K562 (cell line): ENCODE data around the gene SMAP2. TPM values are rescaled to one million over a fixed set of nuclear protein-coding genes. Genes with fewer than 3 reads are reported as not detected.
A peak's percentile ranks its signal among the peaks of the same experiment; 100 is the strongest.

Experiments
- GATAD2B ChIP-seq: fragments of 450-650 bp; IDR thresholded peaks from 2 replicates; pipeline ENCODE4 v1.6.1; 2017; ENCODE audit warnings: mild to moderate bottlenecking, borderline replicate concordance
- MCM5 ChIP-seq: fragments of 450-650 bp; IDR thresholded peaks from 2 replicates; pipeline ENCODE4 v1.6.1; 2016; ENCODE audit warnings: low read depth
- STAT5A ChIP-seq: IDR thresholded peaks from 2 replicates; pipeline ENCODE4 v1.6.1; 2012; ENCODE audit warnings: low read length, inconsistent platforms, borderline replicate concordance
- TAF9B ChIP-seq: fragments of 450-650 bp; IDR thresholded peaks from 2 replicates; pipeline ENCODE4 v1.6.1; 2018; ENCODE audit warnings: mild to moderate bottlenecking; ENCODE audit not compliant: partially characterized antibody
- TEAD4 ChIP-seq, 2 experiments: sonication (generic) in 1 of 2; formaldehyde crosslinking in 1 of 2; IDR thresholded peaks; 2 replicates each; pipeline versions ENCODE4 v1.6.1 to v1.8.0; 2012 to 2022; ENCODE audit warnings: borderline replicate concordance in 1 of 2, inconsistent platforms in 1 of 2, low read length in 1 of 2, mild to moderate bottlenecking in 1 of 2, missing genetic modification reagents in 1 of 2
- ZFX ChIP-seq: sonication (generic); formaldehyde crosslinking; IDR thresholded peaks from 2 replicates; pipeline ENCODE4 v1.8.0; 2022; ENCODE audit warnings: mild to moderate bottlenecking, missing genetic modification reagents, moderate library complexity
- ZNF24 ChIP-seq: fragments of 450-650 bp; IDR thresholded peaks from 2 replicates; pipeline ENCODE4 v1.6.1; 2016
- ZNF253 ChIP-seq: fragments of 250-450 bp; sonication (Bioruptor Pico); conservative IDR thresholded peaks from 2 replicates; pipeline ENCODE4 v1.6.1; 2021; ENCODE audit warnings: mild to moderate bottlenecking
- ZNF561 ChIP-seq: fragments of 450-650 bp; formaldehyde crosslinking; conservative IDR thresholded peaks from 2 replicates; pipeline ENCODE4 v1.4.0; 2020; ENCODE audit warnings: mild to moderate bottlenecking, moderate library complexity
- ZNF644 ChIP-seq: fragments of 200-800 bp; sonication (Bioruptor generic); IDR thresholded peaks from 2 replicates; pipeline ENCODE4 v1.6.1; 2016; ENCODE audit warnings: low read depth, missing genetic modification characterization, missing compliant biosample characterization
- polyA plus RNA-seq, 8 experiments: library from polyadenylated mRNA; depleted of rRNA in 4 of 8; stranded (reverse) in 5 of 8; unstranded in 3 of 8; fragments of >200 nt; fragmentation: Nextera tagmentation in 2 of 8; fragmentation: Illumina TruSeq in 1 of 8; extraction: Ambion mirVana in 2 of 8; extraction: Trizol in 1 of 8; gene quantifications; 2 replicates each; pipeline versions ENCODE4 v1.2.1 to v1.2.3, GENCODE V29; 2011 to 2014; ENCODE audit warnings: inconsistent platforms in 1 of 8, missing spikeins in 1 of 8
- total RNA-seq, 7 experiments: library from RNA; depleted of rRNA in 6 of 7; stranded (reverse); fragments of >200 nt in 6 of 7; fragmentation: Illumina TruSeq in 2 of 7; extraction: Trizol in 2 of 7; gene quantifications; 2 replicates each; pipeline versions ENCODE4 v1.2.1 to v1.2.3, GENCODE V29; 2011 to 2021; ENCODE audit warnings: low replicate concordance in 1 of 7
- TF ChIP-seq, protein P1 (sequence below): sonication (generic); formaldehyde crosslinking; IDR thresholded peaks from 2 replicates; pipeline ENCODE4 v1.8.1; 2023; ENCODE audit warnings: missing genetic modification reagents, mild to moderate bottlenecking, borderline replicate concordance
- TF ChIP-seq, protein P2 (sequence below): sonication (generic); formaldehyde crosslinking; IDR thresholded peaks from 2 replicates; pipeline ENCODE4 v1.8.0; 2022; ENCODE audit warnings: mild to moderate bottlenecking, missing genetic modification reagents
- TF ChIP-seq, protein P3 (sequence below): sonication (generic); formaldehyde crosslinking; IDR thresholded peaks from 2 replicates; pipeline ENCODE4 v1.8.0; 2022; ENCODE audit warnings: mild to moderate bottlenecking, missing genetic modification reagents
- TF ChIP-seq, protein P4 (sequence below): fragments of 150-350 bp; IDR thresholded peaks from 2 replicates; pipeline ENCODE4 v1.6.1; 2014; ENCODE audit warnings: low read depth, mild to moderate bottlenecking, low read length, borderline replicate concordance

The SMAP2 gene
- total and polyA plus RNA-seq, 9 of the 15 experiments (the other 6 are each of a cell fraction or from before 2014, with no cell fraction given) = 38.7 to 212 (median 94.1) TPM

DNA sequence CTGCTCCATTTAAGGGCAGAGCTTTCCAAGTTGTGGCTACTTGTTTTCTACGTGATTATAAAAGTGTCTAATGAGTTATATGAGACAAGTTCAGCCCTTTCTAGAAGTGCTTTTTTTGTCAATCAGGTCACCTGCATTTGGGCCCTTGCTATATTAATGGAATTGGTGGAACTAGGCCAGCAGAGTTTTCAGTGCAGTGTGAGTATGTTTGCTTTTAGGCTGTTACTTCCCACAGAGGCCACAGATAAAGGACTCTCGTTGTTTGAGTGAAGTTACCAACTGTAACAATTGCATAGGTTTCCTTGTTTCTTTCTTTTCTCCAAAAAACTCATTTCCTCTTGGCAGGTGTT lies 10.9 kb downstream of the SMAP2 start (continued):
- TF ChIP-seq, protein P1, sequence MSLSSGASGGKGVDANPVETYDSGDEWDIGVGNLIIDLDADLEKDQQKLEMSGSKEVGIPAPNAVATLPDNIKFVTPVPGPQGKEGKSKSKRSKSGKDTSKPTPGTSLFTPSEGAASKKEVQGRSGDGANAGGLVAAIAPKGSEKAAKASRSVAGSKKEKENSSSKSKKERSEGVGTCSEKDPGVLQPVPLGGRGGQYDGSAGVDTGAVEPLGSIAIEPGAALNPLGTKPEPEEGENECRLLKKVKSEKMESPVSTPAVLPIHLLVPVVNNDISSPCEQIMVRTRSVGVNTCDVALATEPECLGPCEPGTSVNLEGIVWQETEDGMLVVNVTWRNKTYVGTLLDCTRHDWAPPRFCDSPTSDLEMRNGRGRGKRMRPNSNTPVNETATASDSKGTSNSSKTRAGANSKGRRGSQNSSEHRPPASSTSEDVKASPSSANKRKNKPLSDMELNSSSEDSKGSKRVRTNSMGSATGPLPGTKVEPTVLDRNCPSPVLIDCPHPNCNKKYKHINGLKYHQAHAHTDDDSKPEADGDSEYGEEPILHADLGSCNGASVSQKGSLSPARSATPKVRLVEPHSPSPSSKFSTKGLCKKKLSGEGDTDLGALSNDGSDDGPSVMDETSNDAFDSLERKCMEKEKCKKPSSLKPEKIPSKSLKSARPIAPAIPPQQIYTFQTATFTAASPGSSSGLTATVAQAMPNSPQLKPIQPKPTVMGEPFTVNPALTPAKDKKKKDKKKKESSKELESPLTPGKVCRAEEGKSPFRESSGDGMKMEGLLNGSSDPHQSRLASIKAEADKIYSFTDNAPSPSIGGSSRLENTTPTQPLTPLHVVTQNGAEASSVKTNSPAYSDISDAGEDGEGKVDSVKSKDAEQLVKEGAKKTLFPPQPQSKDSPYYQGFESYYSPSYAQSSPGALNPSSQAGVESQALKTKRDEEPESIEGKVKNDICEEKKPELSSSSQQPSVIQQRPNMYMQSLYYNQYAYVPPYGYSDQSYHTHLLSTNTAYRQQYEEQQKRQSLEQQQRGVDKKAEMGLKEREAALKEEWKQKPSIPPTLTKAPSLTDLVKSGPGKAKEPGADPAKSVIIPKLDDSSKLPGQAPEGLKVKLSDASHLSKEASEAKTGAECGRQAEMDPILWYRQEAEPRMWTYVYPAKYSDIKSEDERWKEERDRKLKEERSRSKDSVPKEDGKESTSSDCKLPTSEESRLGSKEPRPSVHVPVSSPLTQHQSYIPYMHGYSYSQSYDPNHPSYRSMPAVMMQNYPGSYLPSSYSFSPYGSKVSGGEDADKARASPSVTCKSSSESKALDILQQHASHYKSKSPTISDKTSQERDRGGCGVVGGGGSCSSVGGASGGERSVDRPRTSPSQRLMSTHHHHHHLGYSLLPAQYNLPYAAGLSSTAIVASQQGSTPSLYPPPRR (CRISPR knock-in tag) = no peak
- TF ChIP-seq ZFX (CRISPR knock-in tag) (peak; percentile 70; the same call in 1 of the 2 replicates), ZNF561 (no peak), ZNF24 (no peak), MCM5 (no peak), TAF9B (no peak), GATAD2B (0 out of 2 replicates have a peak, but pooled peaks have one; percentile 56), STAT5A (no peak), ZNF644 (tag) (0 out of 2 replicates have a peak, but pooled peaks have one; percentile 9), TEAD4 (IDR thresholded peaks at IDR 0.05; ENCODE audit: low read length) (peak; percentile 29; the same call in 1 of the 2 replicates), TEAD4 (CRISPR knock-in tag; IDR thresholded peaks at IDR 0.05; ENCODE audit: borderline replicate concordance) (no peak), ZNF253 (CRISPR knock-in tag) (no peak)
- TF ChIP-seq, protein P2, sequence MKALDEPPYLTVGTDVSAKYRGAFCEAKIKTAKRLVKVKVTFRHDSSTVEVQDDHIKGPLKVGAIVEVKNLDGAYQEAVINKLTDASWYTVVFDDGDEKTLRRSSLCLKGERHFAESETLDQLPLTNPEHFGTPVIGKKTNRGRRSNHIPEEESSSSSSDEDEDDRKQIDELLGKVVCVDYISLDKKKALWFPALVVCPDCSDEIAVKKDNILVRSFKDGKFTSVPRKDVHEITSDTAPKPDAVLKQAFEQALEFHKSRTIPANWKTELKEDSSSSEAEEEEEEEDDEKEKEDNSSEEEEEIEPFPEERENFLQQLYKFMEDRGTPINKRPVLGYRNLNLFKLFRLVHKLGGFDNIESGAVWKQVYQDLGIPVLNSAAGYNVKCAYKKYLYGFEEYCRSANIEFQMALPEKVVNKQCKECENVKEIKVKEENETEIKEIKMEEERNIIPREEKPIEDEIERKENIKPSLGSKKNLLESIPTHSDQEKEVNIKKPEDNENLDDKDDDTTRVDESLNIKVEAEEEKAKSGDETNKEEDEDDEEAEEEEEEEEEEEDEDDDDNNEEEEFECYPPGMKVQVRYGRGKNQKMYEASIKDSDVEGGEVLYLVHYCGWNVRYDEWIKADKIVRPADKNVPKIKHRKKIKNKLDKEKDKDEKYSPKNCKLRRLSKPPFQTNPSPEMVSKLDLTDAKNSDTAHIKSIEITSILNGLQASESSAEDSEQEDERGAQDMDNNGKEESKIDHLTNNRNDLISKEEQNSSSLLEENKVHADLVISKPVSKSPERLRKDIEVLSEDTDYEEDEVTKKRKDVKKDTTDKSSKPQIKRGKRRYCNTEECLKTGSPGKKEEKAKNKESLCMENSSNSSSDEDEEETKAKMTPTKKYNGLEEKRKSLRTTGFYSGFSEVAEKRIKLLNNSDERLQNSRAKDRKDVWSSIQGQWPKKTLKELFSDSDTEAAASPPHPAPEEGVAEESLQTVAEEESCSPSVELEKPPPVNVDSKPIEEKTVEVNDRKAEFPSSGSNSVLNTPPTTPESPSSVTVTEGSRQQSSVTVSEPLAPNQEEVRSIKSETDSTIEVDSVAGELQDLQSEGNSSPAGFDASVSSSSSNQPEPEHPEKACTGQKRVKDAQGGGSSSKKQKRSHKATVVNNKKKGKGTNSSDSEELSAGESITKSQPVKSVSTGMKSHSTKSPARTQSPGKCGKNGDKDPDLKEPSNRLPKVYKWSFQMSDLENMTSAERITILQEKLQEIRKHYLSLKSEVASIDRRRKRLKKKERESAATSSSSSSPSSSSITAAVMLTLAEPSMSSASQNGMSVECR (CRISPR knock-in tag) = peak; percentile 12; the same call in 1 of the 2 replicates
- TF ChIP-seq, protein P3, sequence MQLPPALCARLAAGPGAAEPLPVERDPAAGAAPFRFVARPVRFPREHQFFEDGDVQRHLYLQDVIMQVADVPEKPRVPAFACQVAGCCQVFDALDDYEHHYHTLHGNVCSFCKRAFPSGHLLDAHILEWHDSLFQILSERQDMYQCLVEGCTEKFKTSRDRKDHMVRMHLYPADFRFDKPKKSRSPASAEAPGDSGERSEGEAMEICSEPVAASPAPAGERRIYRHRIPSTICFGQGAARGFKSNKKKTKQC (CRISPR knock-in tag) = no peak
- TF ChIP-seq, protein P4, sequence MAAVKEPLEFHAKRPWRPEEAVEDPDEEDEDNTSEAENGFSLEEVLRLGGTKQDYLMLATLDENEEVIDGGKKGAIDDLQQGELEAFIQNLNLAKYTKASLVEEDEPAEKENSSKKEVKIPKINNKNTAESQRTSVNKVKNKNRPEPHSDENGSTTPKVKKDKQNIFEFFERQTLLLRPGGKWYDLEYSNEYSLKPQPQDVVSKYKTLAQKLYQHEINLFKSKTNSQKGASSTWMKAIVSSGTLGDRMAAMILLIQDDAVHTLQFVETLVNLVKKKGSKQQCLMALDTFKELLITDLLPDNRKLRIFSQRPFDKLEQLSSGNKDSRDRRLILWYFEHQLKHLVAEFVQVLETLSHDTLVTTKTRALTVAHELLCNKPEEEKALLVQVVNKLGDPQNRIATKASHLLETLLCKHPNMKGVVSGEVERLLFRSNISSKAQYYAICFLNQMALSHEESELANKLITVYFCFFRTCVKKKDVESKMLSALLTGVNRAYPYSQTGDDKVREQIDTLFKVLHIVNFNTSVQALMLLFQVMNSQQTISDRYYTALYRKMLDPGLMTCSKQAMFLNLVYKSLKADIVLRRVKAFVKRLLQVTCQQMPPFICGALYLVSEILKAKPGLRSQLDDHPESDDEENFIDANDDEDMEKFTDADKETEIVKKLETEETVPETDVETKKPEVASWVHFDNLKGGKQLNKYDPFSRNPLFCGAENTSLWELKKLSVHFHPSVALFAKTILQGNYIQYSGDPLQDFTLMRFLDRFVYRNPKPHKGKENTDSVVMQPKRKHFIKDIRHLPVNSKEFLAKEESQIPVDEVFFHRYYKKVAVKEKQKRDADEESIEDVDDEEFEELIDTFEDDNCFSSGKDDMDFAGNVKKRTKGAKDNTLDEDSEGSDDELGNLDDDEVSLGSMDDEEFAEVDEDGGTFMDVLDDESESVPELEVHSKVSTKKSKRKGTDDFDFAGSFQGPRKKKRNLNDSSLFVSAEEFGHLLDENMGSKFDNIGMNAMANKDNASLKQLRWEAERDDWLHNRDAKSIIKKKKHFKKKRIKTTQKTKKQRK = no peak
